ENCODE results near the gene DNAJC18.
A peak's percentile ranks its signal among the peaks of the same experiment; 100 is the strongest.

The DNAJC18 gene

GRCh38 chr5:139396691-139397090, 42.6 kb downstream of the DNAJC18 start:
- Histone ChIP-seq H3K36me3 (ENCODE audit: control insufficient read depth in 1 of 2, insufficient read depth in 2 of 2, low read depth in 1 of 2, low read length in 2 of 2) (peaks cover 7 to 18% of the 10 kb centered on the region in 2 experiments), H3K14ac (ENCODE audit: low read length in 2 of 2) (no peak overlapping the region), H3K4me3 (ENCODE audit: insufficient read depth in 1 of 2, low read depth in 1 of 2, low read length in 2 of 2) (no peak overlapping the region), H4K91ac (ENCODE audit: low read length) (no peak overlapping the region), H3K27ac (ENCODE audit: low read length, poor library complexity, severe bottlenecking) (no peak overlapping the region), H3K23ac (ENCODE audit: low read length in 2 of 2) (no peak overlapping the region), H3K4me2 (ENCODE audit: low read length, poor library complexity, severe bottlenecking) (no peak overlapping the region), H2BK12ac (ENCODE audit: low read length in 2 of 2) (no peak overlapping the region), H3K9ac (ENCODE audit: low read length) (no peak overlapping the region), H2AK5ac (ENCODE audit: low read length, severe bottlenecking) (no peak overlapping the region), H3K4ac (ENCODE audit: low read depth in 1 of 2, low read length in 2 of 2) (no peak overlapping the region), H2AFZ (ENCODE audit: low read depth, low read length) (no peak overlapping the region), H3K79me1 (replicated peaks; ENCODE audit: low read length, poor library complexity, severe bottlenecking) (no peaks in the 10 kb centered on the region), H3K9me3 (ENCODE audit: control insufficient read depth, low read length) (no peaks in the 10 kb centered on the region), H3K27me3 (ENCODE audit: control insufficient read depth in 1 of 2, insufficient read depth in 1 of 2, low read length in 2 of 2) (peaks cover 18 to 29% of the 10 kb centered on the region in 2 experiments), H2BK15ac (ENCODE audit: low read depth, poor library complexity, severe bottlenecking) (peak overlapping the region; percentile 23), H2BK5ac (ENCODE audit: low read depth, low read length, poor library complexity, severe bottlenecking) (no peak overlapping the region), H4K8ac (ENCODE audit: low read length) (no peak overlapping the region), H3K4me1 (ENCODE audit: control insufficient read depth, insufficient read depth, low read depth, low read length) (peaks cover 32% of the 10 kb centered on the region), H2BK120ac (ENCODE audit: low read depth, low read length) (no peak overlapping the region), H3K18ac (ENCODE audit: low read depth in 1 of 2, low read length in 2 of 2) (no peak overlapping the region)
- no peak for DNase-seq
- 89% methylated on average over 7 of the region's 8 CpGs for WGBS

GRCh38 chr5:139395844-139396640, 43.3 kb downstream of the DNAJC18 start:
- Histone ChIP-seq H3K4me2 (ENCODE audit: low read length, poor library complexity, severe bottlenecking) (no peak overlapping the region), H3K27ac (ENCODE audit: low read length, poor library complexity, severe bottlenecking) (no peak overlapping the region), H3K9ac (ENCODE audit: low read length) (no peak overlapping the region), H3K4me3 (ENCODE audit: insufficient read depth in 1 of 2, low read depth in 1 of 2, low read length in 2 of 2) (no peak overlapping the region), H2BK15ac (ENCODE audit: low read depth, poor library complexity, severe bottlenecking) (no peak overlapping the region), H4K8ac (ENCODE audit: low read length) (no peak overlapping the region), H2AFZ (ENCODE audit: low read depth, low read length) (no peak overlapping the region), H2BK12ac (ENCODE audit: low read length in 2 of 2) (no peak overlapping the region), H2BK120ac (ENCODE audit: low read depth, low read length) (no peak overlapping the region), H3K36me3 (ENCODE audit: control insufficient read depth in 1 of 2, insufficient read depth in 2 of 2, low read depth in 1 of 2, low read length in 2 of 2) (peaks cover under 1 to 13% of the 10 kb centered on the region in 2 experiments), H3K18ac (ENCODE audit: low read depth in 1 of 2, low read length in 2 of 2) (no peak overlapping the region), H3K9me3 (ENCODE audit: control insufficient read depth, low read length) (no peaks in the 10 kb centered on the region), H3K27me3 (ENCODE audit: control insufficient read depth in 1 of 2, insufficient read depth in 1 of 2, low read length in 2 of 2) (peaks cover 18 to 29% of the 10 kb centered on the region in 2 experiments), H3K23ac (ENCODE audit: low read length in 2 of 2) (no peak overlapping the region), H2AK5ac (ENCODE audit: low read length, severe bottlenecking) (no peak overlapping the region), H3K14ac (ENCODE audit: low read length in 2 of 2) (no peak overlapping the region), H3K4ac (ENCODE audit: low read depth in 1 of 2, low read length in 2 of 2) (no peak overlapping the region), H3K79me1 (replicated peaks; ENCODE audit: low read length, poor library complexity, severe bottlenecking) (no peaks in the 10 kb centered on the region), H2BK5ac (ENCODE audit: low read depth, low read length, poor library complexity, severe bottlenecking) (no peak overlapping the region), H4K91ac (ENCODE audit: low read length) (no peak overlapping the region), H3K4me1 (ENCODE audit: control insufficient read depth, insufficient read depth, low read depth, low read length) (peaks cover 32% of the 10 kb centered on the region)
- WGBS, result 79% methylated on average over 7 of the region's 8 CpGs
- DNase-seq, result peak; percentile 30

- peak within 1 kb of the TSS; percentile 64 for H4K8ac ChIP-seq (ENCODE audit: low read length)
- peak within 1 kb of the TSS; percentile 47 for H4K91ac ChIP-seq (ENCODE audit: low read length)
- H3K36me3 ChIP-seq (ENCODE audit: control insufficient read depth in 1 of 2, insufficient read depth in 2 of 2, low read depth in 1 of 2, low read length in 2 of 2), result peaks cover 0 to 7% of the 10 kb centered on the region in 2 experiments
- no peak within 1 kb of the TSS for H2BK120ac ChIP-seq (ENCODE audit: low read depth, low read length)
- H3K4me3 ChIP-seq (ENCODE audit: insufficient read depth in 1 of 2, low read depth in 1 of 2, low read length in 2 of 2), result peak within 1 kb of the TSS; percentile 30 to 65
- no peaks in the 10 kb centered on the region for H3K9me3 ChIP-seq (ENCODE audit: control insufficient read depth, low read length)
- no peaks in the 10 kb centered on the region for H3K79me1 ChIP-seq (replicated peaks; ENCODE audit: low read length, poor library complexity, severe bottlenecking)
- H3K4me2 ChIP-seq (ENCODE audit: low read length, poor library complexity, severe bottlenecking), result peak within 1 kb of the TSS; percentile 27
- H3K23ac ChIP-seq (ENCODE audit: low read length in 2 of 2), result peak within 1 kb of the TSS in 1 of 2 experiments; percentile 57
- H2AFZ ChIP-seq (ENCODE audit: low read depth, low read length), result no peak within 1 kb of the TSS
- H3K18ac ChIP-seq (ENCODE audit: low read depth in 1 of 2, low read length in 2 of 2), result peak within 1 kb of the TSS in 1 of 2 experiments; percentile 35
- H2BK12ac ChIP-seq (ENCODE audit: low read length in 2 of 2), result no peak within 1 kb of the TSS
- H3K4ac ChIP-seq (ENCODE audit: low read depth in 1 of 2, low read length in 2 of 2), result no peak within 1 kb of the TSS
- peak within 1 kb of the TSS; percentile 65 for H3K9ac ChIP-seq (ENCODE audit: low read length)
- 24% methylated on average over 58 of the region's 76 CpGs for WGBS
- H3K27ac ChIP-seq (ENCODE audit: low read length, poor library complexity, severe bottlenecking), result no peak within 1 kb of the TSS
- H3K4me1 ChIP-seq (ENCODE audit: control insufficient read depth, insufficient read depth, low read depth, low read length), result peaks cover 32% of the 10 kb centered on the region
- no peak within 1 kb of the TSS for H3K14ac ChIP-seq (ENCODE audit: low read length in 2 of 2)
- peak within 1 kb of the TSS; percentile 95 for H2BK15ac ChIP-seq (ENCODE audit: low read depth, poor library complexity, severe bottlenecking)
- no peak within 1 kb of the TSS for H2BK5ac ChIP-seq (ENCODE audit: low read depth, low read length, poor library complexity, severe bottlenecking)
- DNase-seq, result peak; percentile 22
- H3K27me3 ChIP-seq (ENCODE audit: control insufficient read depth in 1 of 2, insufficient read depth in 1 of 2, low read length in 2 of 2), result peaks cover 18 to 29% of the 10 kb centered on the region in 2 experiments
- H2AK5ac ChIP-seq (ENCODE audit: low read length, severe bottlenecking), result no peak within 1 kb of the TSS
Observed at GRCh38 chr5:139394654-139395566, 44.4 kb downstream of the DNAJC18 start, which contains the start of gene PROB1. TSS of gene PROB1 (minus strand) at chr5:139395104. CDS start at chr5:139395081, 23 bp downstream.
